KOPT-K1 (cell line): ENCODE data around the gene LATS2.

Source experiments
- H3K27ac ChIP-seq: fragments of 200-600 bp; sonication (generic); 2 replicates; pipeline ENCODE4 v1.5.1; 2016; ENCODE audit warnings: antibody characterized with exemption, mild to moderate bottlenecking, low read depth, low read length; ENCODE audit not compliant: poor library complexity, severe bottlenecking
- H3K36me3 ChIP-seq: fragments of 200-600 bp; sonication (generic); 2 replicates; pipeline ENCODE4 v1.5.1; 2017; ENCODE audit warnings: antibody characterized with exemption, mild to moderate bottlenecking, low read length, moderate library complexity; ENCODE audit not compliant: insufficient read depth
- H3K9me3 ChIP-seq: fragments of 200-600 bp; sonication (generic); 2 replicates; pipeline ENCODE4 v1.5.1; 2017; ENCODE audit warnings: antibody characterized with exemption, low read length, mild to moderate bottlenecking; ENCODE audit not compliant: insufficient read depth, poor library complexity, severe bottlenecking

LATS2 gene

GRCh38 chr13:21045100-21045499 is 16.3 kb downstream of the LATS2 start:
- Histone ChIP-seq H3K27ac (no peak overlapping the region), H3K9me3 (no peaks in the 10 kb centered on the region), H3K36me3 (no peaks in the 10 kb centered on the region)

- Histone ChIP-seq H3K27ac (no peak overlapping the region), H3K36me3 (no peaks in the 10 kb centered on the region), H3K9me3 (no peaks in the 10 kb centered on the region)
These were observed 17.5 kb downstream of the LATS2 start for GRCh38 chr13:21043898-21044297.

GRCh38 chr13:21040120-21040826 is 21.1 kb downstream of the LATS2 start:
- no peak overlapping the region for H3K27ac ChIP-seq
- H3K36me3 ChIP-seq = no peaks in the 10 kb centered on the region
- H3K9me3 ChIP-seq = no peaks in the 10 kb centered on the region

- Histone ChIP-seq H3K36me3 (no peaks in the 10 kb centered on the region), H3K27ac (no peak overlapping the region), H3K9me3 (no peaks in the 10 kb centered on the region)
These were observed 22.1 kb downstream of the LATS2 start for GRCh38 chr13:21039097-21039800.

- H3K27ac ChIP-seq = no peak overlapping the region
- no peaks in the 10 kb centered on the region for H3K9me3 ChIP-seq
- no peaks in the 10 kb centered on the region for H3K36me3 ChIP-seq
These were observed 23.7 kb downstream of the LATS2 start for GRCh38 chr13:21037656-21038055.

GRCh38 chr13:21035498-21035897 is 25.9 kb downstream of the LATS2 start:
- Histone ChIP-seq H3K27ac (no peak overlapping the region), H3K36me3 (no peaks in the 10 kb centered on the region), H3K9me3 (no peaks in the 10 kb centered on the region)

GRCh38 chr13:21034603-21035191 is 26.7 kb downstream of the LATS2 start:
- no peak overlapping the region for H3K27ac ChIP-seq
- H3K36me3 ChIP-seq = no peaks in the 10 kb centered on the region
- H3K9me3 ChIP-seq = no peaks in the 10 kb centered on the region

GRCh38 chr13:21033856-21034602 is 27.4 kb downstream of the LATS2 start:
- Histone ChIP-seq H3K27ac (no peak overlapping the region), H3K9me3 (no peaks in the 10 kb centered on the region), H3K36me3 (no peaks in the 10 kb centered on the region)

GRCh38 chr13:21033212-21033840 is 28.1 kb downstream of the LATS2 start:
- Histone ChIP-seq H3K27ac (no peak overlapping the region), H3K36me3 (no peaks in the 10 kb centered on the region), H3K9me3 (no peaks in the 10 kb centered on the region)

GRCh38 chr13:21032656-21033055 is 28.7 kb downstream of the LATS2 start:
- Histone ChIP-seq H3K27ac (no peak overlapping the region), H3K9me3 (no peaks in the 10 kb centered on the region), H3K36me3 (no peaks in the 10 kb centered on the region)

GRCh38 chr13:21031594-21032275 is 29.7 kb downstream of the LATS2 start:
- Histone ChIP-seq H3K9me3 (no peaks in the 10 kb centered on the region), H3K27ac (no peak overlapping the region), H3K36me3 (no peaks in the 10 kb centered on the region)

- Histone ChIP-seq H3K9me3 (no peaks in the 10 kb centered on the region), H3K36me3 (no peaks in the 10 kb centered on the region), H3K27ac (no peak overlapping the region)
These were observed 35.8 kb downstream of the LATS2 start for GRCh38 chr13:21025539-21025938.

- H3K9me3 ChIP-seq = no peaks in the 10 kb centered on the region
- H3K36me3 ChIP-seq = no peaks in the 10 kb centered on the region
- H3K27ac ChIP-seq = no peak overlapping the region
These were observed 39.1 kb downstream of the LATS2 start for GRCh38 chr13:21022056-21022979.
